HFF-Myc (cell line): ENCODE results near the gene SEMA6B.

ENCODE experiments used
- DNase-seq: peaks from one replicate; pipeline ENCODE4 v3.0.0-alpha.2; 2011; ENCODE audit warnings: low read depth; ENCODE audit errors: extremely low read depth
- H3K4me3 ChIP-seq: replicated peaks from 2 replicates; pipeline ENCODE4 v1.5.1; 2011; ENCODE audit warnings: low read depth, mild to moderate bottlenecking, control low read depth, low read length
- TF ChIP-seq, protein P1 (sequence below): IDR thresholded peaks from 2 replicates; pipeline ENCODE4 v1.5.1; 2012; ENCODE audit warnings: mild to moderate bottlenecking, low read depth, low read length, control low read depth; ENCODE audit errors: missing control alignments

Gene SEMA6B

DNA sequence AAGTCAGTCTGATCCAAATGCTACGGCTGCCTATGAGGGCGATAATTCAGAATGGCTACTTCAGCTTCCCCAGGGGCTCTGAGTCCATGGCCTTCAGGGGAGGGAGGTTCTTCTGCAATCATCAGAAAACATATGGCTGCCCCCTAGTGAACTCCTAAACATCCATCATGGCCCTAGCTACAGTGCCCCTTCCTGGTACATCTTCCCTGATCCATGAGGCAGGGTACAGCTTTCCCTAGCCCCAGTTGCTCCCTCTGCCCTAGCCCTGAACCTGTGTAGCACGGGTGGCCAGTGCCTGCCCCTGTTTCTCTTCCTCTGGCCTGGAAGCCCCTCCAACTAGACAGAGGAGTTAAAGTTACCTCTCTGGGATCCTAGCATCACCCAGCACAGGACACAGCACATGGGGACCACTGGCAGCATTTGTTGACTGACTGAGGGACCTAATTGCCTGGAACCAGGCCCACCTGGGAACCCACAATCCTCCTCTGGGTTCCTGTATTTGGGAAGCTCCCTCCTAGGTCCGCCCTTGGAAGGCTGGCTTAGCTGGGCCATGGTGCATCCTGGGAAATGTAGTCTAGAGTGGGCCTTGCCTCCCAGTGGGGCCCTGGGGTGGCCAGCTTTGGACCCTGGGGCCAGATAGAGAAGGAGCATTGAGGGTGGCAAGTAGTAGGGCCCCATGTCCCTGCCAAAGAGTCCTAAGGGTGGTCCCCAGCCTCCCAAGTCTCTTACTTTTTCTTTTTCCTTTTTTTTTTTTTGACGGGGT, 17.7 kb upstream of the SEMA6B start:
- no peak for DNase-seq
- H3K4me3 ChIP-seq: no peak overlapping the region
- TF ChIP-seq, protein P1, sequence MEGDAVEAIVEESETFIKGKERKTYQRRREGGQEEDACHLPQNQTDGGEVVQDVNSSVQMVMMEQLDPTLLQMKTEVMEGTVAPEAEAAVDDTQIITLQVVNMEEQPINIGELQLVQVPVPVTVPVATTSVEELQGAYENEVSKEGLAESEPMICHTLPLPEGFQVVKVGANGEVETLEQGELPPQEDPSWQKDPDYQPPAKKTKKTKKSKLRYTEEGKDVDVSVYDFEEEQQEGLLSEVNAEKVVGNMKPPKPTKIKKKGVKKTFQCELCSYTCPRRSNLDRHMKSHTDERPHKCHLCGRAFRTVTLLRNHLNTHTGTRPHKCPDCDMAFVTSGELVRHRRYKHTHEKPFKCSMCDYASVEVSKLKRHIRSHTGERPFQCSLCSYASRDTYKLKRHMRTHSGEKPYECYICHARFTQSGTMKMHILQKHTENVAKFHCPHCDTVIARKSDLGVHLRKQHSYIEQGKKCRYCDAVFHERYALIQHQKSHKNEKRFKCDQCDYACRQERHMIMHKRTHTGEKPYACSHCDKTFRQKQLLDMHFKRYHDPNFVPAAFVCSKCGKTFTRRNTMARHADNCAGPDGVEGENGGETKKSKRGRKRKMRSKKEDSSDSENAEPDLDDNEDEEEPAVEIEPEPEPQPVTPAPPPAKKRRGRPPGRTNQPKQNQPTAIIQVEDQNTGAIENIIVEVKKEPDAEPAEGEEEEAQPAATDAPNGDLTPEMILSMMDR: no peak

DNA sequence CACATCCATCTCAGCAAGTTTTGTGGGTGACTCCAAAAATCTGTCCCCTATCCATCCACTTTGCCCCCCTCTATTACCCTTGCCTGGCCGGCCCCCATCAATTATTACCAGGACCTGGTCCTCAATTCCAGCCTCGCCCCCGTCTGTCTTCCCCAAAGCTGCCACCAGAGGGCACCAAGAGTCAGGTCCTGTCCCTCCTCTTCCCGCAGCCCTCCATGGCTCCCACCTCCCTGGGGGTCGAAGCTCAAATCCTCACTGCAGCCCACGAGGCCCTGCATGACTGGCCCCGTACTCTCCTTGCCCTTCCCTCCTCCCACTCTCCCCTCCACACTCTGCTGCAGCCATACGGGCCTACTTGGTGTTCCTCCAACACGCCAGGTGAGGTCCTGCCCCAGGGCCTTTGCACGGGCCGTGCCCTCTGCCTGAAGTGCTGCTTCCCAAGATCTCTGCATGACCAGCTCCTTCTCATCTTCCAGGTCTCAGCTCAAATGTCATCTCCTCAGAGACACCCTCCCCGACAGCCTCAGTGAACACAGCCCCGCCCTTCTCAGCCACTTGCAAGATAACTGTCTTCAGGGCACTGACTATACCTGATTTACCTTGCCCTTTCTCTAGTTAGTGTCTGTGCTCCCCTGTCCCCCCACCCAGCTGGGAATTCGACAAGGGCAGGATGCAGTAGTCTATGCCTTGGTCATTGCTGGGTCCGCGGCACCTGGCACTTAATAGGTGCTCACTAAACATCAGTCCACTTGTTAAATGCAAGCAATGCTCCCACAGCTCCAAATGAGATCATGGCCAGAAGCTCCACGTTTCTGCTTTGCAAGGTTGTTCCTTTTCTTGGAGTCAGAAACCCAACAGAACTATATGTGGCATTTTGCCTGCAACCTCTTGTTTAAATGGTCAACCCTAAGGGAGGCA, 16.8 kb upstream of the SEMA6B start:
- TF ChIP-seq, protein P1: peak; percentile 80
- no peak overlapping the region for H3K4me3 ChIP-seq
- DNase-seq: no peak

- TF ChIP-seq, protein P1: no peak
- H3K4me3 ChIP-seq: no peak overlapping the region
- DNase-seq: peak; percentile 77
These were observed 16.0 kb upstream of the SEMA6B start for GRCh38 chr19:4575267-4576015.

DNA sequence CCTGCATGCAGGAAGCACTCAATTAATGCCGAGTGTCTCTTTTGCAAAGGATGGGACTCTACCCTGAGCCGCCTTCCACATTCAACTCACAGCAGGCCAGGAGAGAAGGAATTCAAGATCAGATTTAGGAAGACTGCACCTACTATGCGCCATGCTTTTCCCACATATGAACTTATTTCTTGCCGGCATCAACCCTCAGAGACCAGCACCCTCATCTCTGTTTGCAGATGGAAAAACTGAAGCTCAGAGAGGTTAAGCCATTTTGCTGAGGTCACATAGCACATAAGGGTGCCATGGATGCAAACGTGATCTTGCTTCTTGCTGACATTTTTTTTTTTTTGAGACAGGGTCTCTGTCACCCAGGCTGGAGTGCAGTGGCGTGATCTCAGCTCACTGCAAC, 14.2 kb upstream of the SEMA6B start:
- no peak overlapping the region for H3K4me3 ChIP-seq
- DNase-seq: no peak
- TF ChIP-seq, protein P1: no peak

GRCh38 chr19:4571305-4571917, 11.9 kb upstream of the SEMA6B start:
- DNase-seq: no peak
- TF ChIP-seq, protein P1: no peak
- H3K4me3 ChIP-seq: no peak overlapping the region

GRCh38 chr19:4570916-4571304, 11.4 kb upstream of the SEMA6B start:
- TF ChIP-seq, protein P1: no peak
- no peak overlapping the region for H3K4me3 ChIP-seq
- no peak for DNase-seq
